Transverse colon (tissue), 3 donors: ENCODE data around the gene TCF3.

Experiments used
- POLR2A ChIP-seq: fragments of 450-650 bp; IDR thresholded peaks from one replicate; pipeline ENCODE4 v1.6.1; 2016; ENCODE audit warnings: antibody characterized with exemption, mild to moderate bottlenecking, moderate library complexity
- TF ChIP-seq, protein P1 (sequence below), 5 experiments: fragments of 200-600 bp in 3 of 5; fragments of 450-650 bp in 2 of 5; sonication (generic) in 3 of 5; IDR thresholded peaks; 1 replicate in 2 of 5; 2 replicates in 3 of 5; pipeline ENCODE4 v1.5.1; 2016 to 2017; ENCODE audit warnings: antibody characterized with exemption in 5 of 5, inconsistent platforms in 3 of 5, mild to moderate bottlenecking in 2 of 5, moderate library complexity in 1 of 5

DNA sequence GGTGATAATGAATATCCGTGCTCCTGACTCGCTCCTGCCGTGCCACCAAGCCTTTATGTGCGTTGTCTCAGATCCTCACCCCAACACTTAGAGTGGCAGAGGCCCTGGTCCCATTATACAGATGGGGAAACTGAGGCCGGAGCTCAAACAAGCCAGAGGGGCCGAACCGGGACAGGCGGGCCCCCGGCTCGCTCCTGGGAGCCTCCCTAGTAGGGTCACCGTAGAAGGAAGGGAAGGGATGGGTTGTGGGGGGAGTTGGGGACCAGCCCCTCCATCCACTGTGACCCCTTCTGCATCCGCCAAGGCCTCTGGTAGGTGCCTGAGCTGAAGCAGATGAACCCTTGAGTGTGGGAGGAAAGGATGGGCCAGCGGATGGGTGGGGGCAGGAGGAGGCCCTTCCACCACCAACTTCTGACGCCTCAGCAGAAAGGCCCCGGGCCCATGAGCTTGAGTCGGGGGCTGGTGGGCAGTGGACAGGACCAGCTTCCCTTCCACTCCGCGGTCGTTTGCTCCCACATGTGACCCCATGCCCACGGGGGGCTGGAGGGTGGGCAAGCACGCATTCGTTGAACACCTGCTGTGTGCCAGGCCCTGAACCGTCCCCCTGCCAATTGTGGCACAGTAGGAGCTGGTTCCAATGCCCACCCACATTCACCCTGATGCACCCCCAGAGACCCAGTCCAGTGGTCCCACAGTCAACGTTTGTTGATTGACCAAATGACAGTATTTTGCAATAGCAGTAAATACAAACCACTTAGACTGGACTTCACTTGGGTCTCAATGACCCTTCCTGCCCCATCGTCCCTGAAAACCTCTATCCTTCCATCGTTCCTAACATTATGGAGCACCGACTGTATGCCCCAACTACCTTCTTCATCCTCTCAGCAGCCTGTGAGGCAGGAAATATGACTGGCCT is 24.2 kb upstream of the TCF3 start:
- TF ChIP-seq, protein P1, sequence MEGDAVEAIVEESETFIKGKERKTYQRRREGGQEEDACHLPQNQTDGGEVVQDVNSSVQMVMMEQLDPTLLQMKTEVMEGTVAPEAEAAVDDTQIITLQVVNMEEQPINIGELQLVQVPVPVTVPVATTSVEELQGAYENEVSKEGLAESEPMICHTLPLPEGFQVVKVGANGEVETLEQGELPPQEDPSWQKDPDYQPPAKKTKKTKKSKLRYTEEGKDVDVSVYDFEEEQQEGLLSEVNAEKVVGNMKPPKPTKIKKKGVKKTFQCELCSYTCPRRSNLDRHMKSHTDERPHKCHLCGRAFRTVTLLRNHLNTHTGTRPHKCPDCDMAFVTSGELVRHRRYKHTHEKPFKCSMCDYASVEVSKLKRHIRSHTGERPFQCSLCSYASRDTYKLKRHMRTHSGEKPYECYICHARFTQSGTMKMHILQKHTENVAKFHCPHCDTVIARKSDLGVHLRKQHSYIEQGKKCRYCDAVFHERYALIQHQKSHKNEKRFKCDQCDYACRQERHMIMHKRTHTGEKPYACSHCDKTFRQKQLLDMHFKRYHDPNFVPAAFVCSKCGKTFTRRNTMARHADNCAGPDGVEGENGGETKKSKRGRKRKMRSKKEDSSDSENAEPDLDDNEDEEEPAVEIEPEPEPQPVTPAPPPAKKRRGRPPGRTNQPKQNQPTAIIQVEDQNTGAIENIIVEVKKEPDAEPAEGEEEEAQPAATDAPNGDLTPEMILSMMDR (IDR thresholded peaks at IDR 0.05): no peak
- TF ChIP-seq POLR2A: no peak
